Loucy (cell line): Measurements from ENCODE around the gene USP43.

Experiments used
- EZH2phosphoT487 ChIP-seq: fragments of 200-600 bp; IDR thresholded peaks from 2 replicates; pipeline ENCODE4 v1.6.1; 2018; ENCODE audit warnings: antibody characterized with exemption, mild to moderate bottlenecking, moderate library complexity, borderline replicate concordance
- TF ChIP-seq, protein P1 (sequence below): fragments of 200-600 bp; sonication (generic); conservative IDR thresholded peaks from 2 replicates; pipeline ENCODE4 v1.5.1; 2014; ENCODE audit warnings: mild to moderate bottlenecking, antibody characterized with exemption, low read length

DNA sequence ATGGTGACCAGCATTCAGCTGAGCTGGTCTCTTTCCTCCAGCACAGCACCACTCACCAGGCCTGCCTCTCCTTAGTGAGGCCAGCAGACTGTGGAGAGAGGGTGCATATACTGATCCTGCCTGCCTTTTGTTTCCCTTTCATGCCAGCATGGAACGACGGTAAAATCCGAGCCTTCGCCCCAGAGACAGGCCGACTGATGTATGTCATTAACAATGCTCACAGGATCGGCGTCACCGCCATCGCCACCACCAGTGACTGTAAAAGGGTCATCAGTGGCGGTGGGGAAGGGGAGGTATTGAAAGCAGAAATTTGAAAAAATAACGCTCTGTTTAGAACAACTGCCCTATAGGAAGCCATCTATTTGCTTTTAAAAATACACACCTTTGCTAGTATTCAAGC, 12.6 kb upstream of the USP43 start:
- TF ChIP-seq, protein P1, sequence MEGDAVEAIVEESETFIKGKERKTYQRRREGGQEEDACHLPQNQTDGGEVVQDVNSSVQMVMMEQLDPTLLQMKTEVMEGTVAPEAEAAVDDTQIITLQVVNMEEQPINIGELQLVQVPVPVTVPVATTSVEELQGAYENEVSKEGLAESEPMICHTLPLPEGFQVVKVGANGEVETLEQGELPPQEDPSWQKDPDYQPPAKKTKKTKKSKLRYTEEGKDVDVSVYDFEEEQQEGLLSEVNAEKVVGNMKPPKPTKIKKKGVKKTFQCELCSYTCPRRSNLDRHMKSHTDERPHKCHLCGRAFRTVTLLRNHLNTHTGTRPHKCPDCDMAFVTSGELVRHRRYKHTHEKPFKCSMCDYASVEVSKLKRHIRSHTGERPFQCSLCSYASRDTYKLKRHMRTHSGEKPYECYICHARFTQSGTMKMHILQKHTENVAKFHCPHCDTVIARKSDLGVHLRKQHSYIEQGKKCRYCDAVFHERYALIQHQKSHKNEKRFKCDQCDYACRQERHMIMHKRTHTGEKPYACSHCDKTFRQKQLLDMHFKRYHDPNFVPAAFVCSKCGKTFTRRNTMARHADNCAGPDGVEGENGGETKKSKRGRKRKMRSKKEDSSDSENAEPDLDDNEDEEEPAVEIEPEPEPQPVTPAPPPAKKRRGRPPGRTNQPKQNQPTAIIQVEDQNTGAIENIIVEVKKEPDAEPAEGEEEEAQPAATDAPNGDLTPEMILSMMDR = no peak
- no peak for TF ChIP-seq EZH2phosphoT487
